SU-DHL-6 (cell line): ENCODE data around the gene ESR1.

Source experiments
- H2AFZ ChIP-seq: fragments of 200-600 bp; sonication (generic); 2 replicates; pipeline ENCODE4 v1.6.1; 2014; ENCODE audit warnings: low read depth, mild to moderate bottlenecking, moderate library complexity, mixed read lengths, antibody characterized with exemption, low read length; ENCODE audit not compliant: severe bottlenecking
- H3F3A ChIP-seq: fragments of 200-600 bp; shearing (Covaris generic); 2 replicates; pipeline ENCODE4 v1.6.0; 2016; ENCODE audit warnings: antibody characterized with exemption, mild to moderate bottlenecking; ENCODE audit not compliant: insufficient read depth
- H3K27ac ChIP-seq: fragments of 200-600 bp; sonication (generic); 2 replicates; pipeline ENCODE4 v1.5.1; 2016; ENCODE audit warnings: low read depth, mild to moderate bottlenecking, low read length, moderate library complexity, mixed read lengths
- H3K27me3 ChIP-seq: fragments of 200-600 bp; sonication (generic), shearing (Covaris generic); 2 replicates; pipeline ENCODE4 v1.6.0; 2014; ENCODE audit warnings: mild to moderate bottlenecking, low read length
- H3K36me3 ChIP-seq: fragments of 200-600 bp; sonication (generic); 2 replicates; pipeline ENCODE4 v1.6.1; 2014; ENCODE audit warnings: mild to moderate bottlenecking, low read length, mixed read lengths
- H3K4me2 ChIP-seq: fragments of 300-600, 200-600 bp; shearing (Covaris generic), sonication (generic); 2 replicates; pipeline ENCODE4 v1.6.0; 2014; ENCODE audit warnings: low read length, low read depth, mild to moderate bottlenecking; ENCODE audit not compliant: poor library complexity, severe bottlenecking
- H3K4me3 ChIP-seq: fragments of 200-600 bp; sonication (generic); 2 replicates; pipeline ENCODE4 v1.5.1; 2014; ENCODE audit warnings: antibody characterized with exemption, low read length, mild to moderate bottlenecking, mixed read lengths; ENCODE audit not compliant: insufficient read depth, poor library complexity, severe bottlenecking
- H3K79me2 ChIP-seq: fragments of 200-600 bp; sonication (generic); 2 replicates; pipeline ENCODE4 v1.6.1; 2014; ENCODE audit warnings: mild to moderate bottlenecking, low read length, moderate library complexity; ENCODE audit not compliant: insufficient read depth
- H3K9ac ChIP-seq: fragments of 200-600 bp; sonication (generic); 2 replicates; pipeline ENCODE4 v1.7.0; 2014; ENCODE audit warnings: mild to moderate bottlenecking, low read length
- H3K9me2 ChIP-seq: fragments of 200-600 bp; sonication (generic); replicated peaks from 2 replicates; pipeline ENCODE4 v1.6.1; 2014; ENCODE audit warnings: low read length; ENCODE audit not compliant: insufficient read depth
- H3K9me3 ChIP-seq: fragments of 200-600 bp; sonication (generic); 2 replicates; pipeline ENCODE4 v1.6.1; 2014; ENCODE audit warnings: low read length, mixed read lengths; ENCODE audit not compliant: insufficient read depth
- H4K20me1 ChIP-seq: fragments of 200-600 bp; sonication (generic); 2 replicates; pipeline ENCODE4 v1.6.1; 2014; ENCODE audit warnings: low read depth, mild to moderate bottlenecking, antibody characterized with exemption, low read length, moderate library complexity, mixed read lengths
- EZH2phosphoT487 ChIP-seq: fragments of 200-600 bp; sonication (generic), shearing (Covaris generic); conservative IDR thresholded peaks from 2 replicates; pipeline ENCODE4 v1.6.1; 2018; ENCODE audit warnings: mild to moderate bottlenecking, antibody characterized with exemption, low read length, moderate library complexity, mixed read lengths
- TF ChIP-seq, protein P1 (sequence below): fragments of 200-600 bp; sonication (generic); IDR thresholded peaks from one replicate; pipeline ENCODE4 v1.5.1; 2017; ENCODE audit warnings: antibody characterized with exemption, mild to moderate bottlenecking, low read length, moderate library complexity; ENCODE audit not compliant: insufficient read depth, poor library complexity, severe bottlenecking

Gene ESR1

GRCh38 chr6:151762817-151763216 lies 44.7 kb upstream of the ESR1 start:
- Histone ChIP-seq H3K36me3 (no peaks in the 10 kb centered on the region), H3K79me2 (no peaks in the 10 kb centered on the region), H3K27ac (no peak overlapping the region), H3K9ac (no peak overlapping the region), H3K27me3 (no peaks in the 10 kb centered on the region), H3K9me2 (no peaks in the 10 kb centered on the region), H3K4me3 (no peak overlapping the region), H3F3A (no peaks in the 10 kb centered on the region), H3K9me3 (no peaks in the 10 kb centered on the region), H4K20me1 (no peaks in the 10 kb centered on the region), H3K4me2 (no peak overlapping the region), H2AFZ (no peak overlapping the region)
- TF ChIP-seq, protein P1, sequence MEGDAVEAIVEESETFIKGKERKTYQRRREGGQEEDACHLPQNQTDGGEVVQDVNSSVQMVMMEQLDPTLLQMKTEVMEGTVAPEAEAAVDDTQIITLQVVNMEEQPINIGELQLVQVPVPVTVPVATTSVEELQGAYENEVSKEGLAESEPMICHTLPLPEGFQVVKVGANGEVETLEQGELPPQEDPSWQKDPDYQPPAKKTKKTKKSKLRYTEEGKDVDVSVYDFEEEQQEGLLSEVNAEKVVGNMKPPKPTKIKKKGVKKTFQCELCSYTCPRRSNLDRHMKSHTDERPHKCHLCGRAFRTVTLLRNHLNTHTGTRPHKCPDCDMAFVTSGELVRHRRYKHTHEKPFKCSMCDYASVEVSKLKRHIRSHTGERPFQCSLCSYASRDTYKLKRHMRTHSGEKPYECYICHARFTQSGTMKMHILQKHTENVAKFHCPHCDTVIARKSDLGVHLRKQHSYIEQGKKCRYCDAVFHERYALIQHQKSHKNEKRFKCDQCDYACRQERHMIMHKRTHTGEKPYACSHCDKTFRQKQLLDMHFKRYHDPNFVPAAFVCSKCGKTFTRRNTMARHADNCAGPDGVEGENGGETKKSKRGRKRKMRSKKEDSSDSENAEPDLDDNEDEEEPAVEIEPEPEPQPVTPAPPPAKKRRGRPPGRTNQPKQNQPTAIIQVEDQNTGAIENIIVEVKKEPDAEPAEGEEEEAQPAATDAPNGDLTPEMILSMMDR = no peak
- no peak for TF ChIP-seq EZH2phosphoT487

- Histone ChIP-seq H2AFZ (no peak overlapping the region), H3K4me2 (no peak overlapping the region), H3F3A (no peaks in the 10 kb centered on the region), H3K9me3 (no peaks in the 10 kb centered on the region), H3K27me3 (no peaks in the 10 kb centered on the region), H4K20me1 (no peaks in the 10 kb centered on the region), H3K9ac (no peak overlapping the region), H3K36me3 (no peaks in the 10 kb centered on the region), H3K9me2 (no peaks in the 10 kb centered on the region), H3K4me3 (no peak overlapping the region), H3K79me2 (no peaks in the 10 kb centered on the region), H3K27ac (no peak overlapping the region)
- no peak for TF ChIP-seq EZH2phosphoT487
- TF ChIP-seq, protein P1 = no peak
These were observed 44.2 kb upstream of the ESR1 start for GRCh38 chr6:151763303-151763702.

GRCh38 chr6:151763938-151764680 lies 43.4 kb upstream of the ESR1 start:
- H2AFZ ChIP-seq = no peak overlapping the region
- H3K79me2 ChIP-seq = no peaks in the 10 kb centered on the region
- H3K4me3 ChIP-seq = no peak overlapping the region
- H3K9me3 ChIP-seq = no peaks in the 10 kb centered on the region
- no peak overlapping the region for H3K9ac ChIP-seq
- H4K20me1 ChIP-seq = no peaks in the 10 kb centered on the region
- H3K4me2 ChIP-seq = no peak overlapping the region
- H3K36me3 ChIP-seq = no peaks in the 10 kb centered on the region
- TF ChIP-seq EZH2phosphoT487 = no peak
- TF ChIP-seq, protein P1 = peak; percentile 63
- H3F3A ChIP-seq = no peaks in the 10 kb centered on the region
- H3K27ac ChIP-seq = no peak overlapping the region
- no peaks in the 10 kb centered on the region for H3K9me2 ChIP-seq
- H3K27me3 ChIP-seq = no peaks in the 10 kb centered on the region
